Breast epithelium (tissue), 4 donors: Measurements from ENCODE around the gene TRIM40. TPM values are rescaled to one million over a fixed set of nuclear protein-coding genes. Genes with fewer than 3 reads are reported as not detected.

Experiments used
- DNase-seq, 2 donors: peaks; one replicate each; pipeline ENCODE4 v3.0.0-alpha.2; 2019; ENCODE audit warnings: low spot score in 2 of 2
- H3K27ac ChIP-seq, 2 donors: fragments of 200-600 bp; sonication (generic) in 1 of 2; one replicate each; pipeline ENCODE4 v1.5.1; 2016 to 2019; ENCODE audit warnings: mild to moderate bottlenecking in 1 of 2
- H3K27me3 ChIP-seq, 2 donors: fragments of 200-600 bp; sonication (generic) in 1 of 2; one replicate each; pipeline versions ENCODE4 v1.5.1 to v1.6.0; 2017 to 2019; ENCODE audit warnings: control low read depth in 1 of 2, mild to moderate bottlenecking in 1 of 2
- H3K36me3 ChIP-seq: fragments of 200-600 bp; one replicate; pipeline ENCODE4 v1.5.1; 2019
- H3K4me1 ChIP-seq, 2 donors: fragments of 200-600 bp; sonication (generic); one replicate each; pipeline ENCODE4 v1.5.1; 2016 to 2019; ENCODE audit warnings: control low read depth in 1 of 2
- H3K4me3 ChIP-seq, 3 donors: fragments of 200-600 bp; sonication (generic); 1 replicate in 2 of 3; 2 replicates in 1 of 3; pipeline ENCODE4 v1.5.1; 2016 to 2019; ENCODE audit warnings: mild to moderate bottlenecking in 3 of 3, moderate library complexity in 2 of 3
- H3K9me3 ChIP-seq, 2 donors: fragments of 200-600 bp; sonication (generic) in 1 of 2; one replicate each; pipeline ENCODE4 v1.5.1; 2016 to 2019; ENCODE audit warnings: control low read depth in 1 of 2
- CTCF ChIP-seq, 3 donors: fragments of 450-650 bp; IDR thresholded peaks; one replicate each; pipeline ENCODE4 v1.5.1; 2016 to 2017; ENCODE audit warnings: antibody characterized with exemption in 3 of 3, mild to moderate bottlenecking in 3 of 3, moderate library complexity in 3 of 3
- POLR2A ChIP-seq: fragments of 450-650 bp; IDR thresholded peaks from one replicate; pipeline ENCODE4 v1.6.1; 2016; ENCODE audit warnings: antibody characterized with exemption, mild to moderate bottlenecking, moderate library complexity
- POLR2AphosphoS5 ChIP-seq, 3 donors: sonication (generic); formaldehyde crosslinking; IDR thresholded peaks; one replicate each; pipeline ENCODE4 v1.6.1; 2017; ENCODE audit warnings: antibody characterized with exemption in 3 of 3
- intact Hi-C: fragments of 100-400 bp; cut with DNase I; formaldehyde crosslinking; loops from one replicate; pipeline ENCODE4 v1.15.1; 2023; ENCODE audit warnings: low total_unique reads
- total RNA-seq, 3 donors: library from RNA; depleted of rRNA; stranded (reverse); fragments of >200 nt; gene quantifications; one replicate each; pipeline ENCODE4 v1.1.0, GENCODE V29; 2016

TRIM40 gene
- total RNA-seq, 3 donors from 2014 or later, result 0.33 TPM; not detected in 2

- H3K9me3 ChIP-seq, result no peaks in the 10 kb centered on the region
- no peaks in the 10 kb centered on the region for H3K4me1 ChIP-seq
- H3K27me3 ChIP-seq, result peaks cover 0 to 49% of the 10 kb centered on the region in 2 donors
- intact Hi-C loops, result no loop called here
- no peaks in the 10 kb centered on the region for H3K36me3 ChIP-seq
- TF ChIP-seq CTCF (IDR thresholded peaks at IDR 0.05) (no peak), POLR2AphosphoS5 (IDR thresholded peaks at IDR 0.05) (no peak), POLR2A (no peak)
- no peak overlapping the region for H3K4me3 ChIP-seq
- H3K27ac ChIP-seq, result no peak overlapping the region
- no peak for DNase-seq
These were observed 6.4 kb upstream of the TRIM40 start for GRCh38 chr6:30129265-30130178.

DNA sequence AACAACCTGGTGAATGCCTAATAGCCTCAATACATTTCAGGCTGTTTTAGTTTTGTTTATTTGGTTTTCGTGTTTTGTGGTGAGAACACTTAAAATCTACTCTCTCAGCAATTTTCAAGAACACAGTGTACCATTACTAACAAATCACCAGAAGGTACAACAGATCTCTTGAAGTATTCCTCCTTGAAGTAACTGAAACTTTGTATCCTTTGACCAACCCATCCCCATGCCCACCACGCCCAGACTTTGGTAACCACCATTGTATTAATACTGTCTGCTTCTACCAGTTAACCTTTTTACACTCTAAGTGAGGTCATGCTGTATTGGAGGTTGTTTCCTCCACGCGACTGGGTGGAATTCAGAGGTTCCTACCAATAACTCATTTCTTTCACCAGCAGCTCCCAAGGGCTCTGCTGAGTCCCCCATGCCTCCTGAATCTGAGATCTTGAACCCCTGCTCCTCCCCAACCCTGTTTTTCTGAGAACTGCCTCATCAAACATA lies 5.7 kb upstream of the TRIM40 start:
- Histone ChIP-seq H3K27me3 (peaks cover 0 to 49% of the 10 kb centered on the region in 2 donors), H3K9me3 (no peaks in the 10 kb centered on the region), H3K4me1 (no peaks in the 10 kb centered on the region), H3K27ac (no peak overlapping the region), H3K4me3 (no peak overlapping the region), H3K36me3 (no peaks in the 10 kb centered on the region)
- TF ChIP-seq CTCF (IDR thresholded peaks at IDR 0.05) (no peak), POLR2A (no peak), POLR2AphosphoS5 (IDR thresholded peaks at IDR 0.05) (no peak)
- intact Hi-C loops, result no loop called here
- DNase-seq, result no peak

DNA sequence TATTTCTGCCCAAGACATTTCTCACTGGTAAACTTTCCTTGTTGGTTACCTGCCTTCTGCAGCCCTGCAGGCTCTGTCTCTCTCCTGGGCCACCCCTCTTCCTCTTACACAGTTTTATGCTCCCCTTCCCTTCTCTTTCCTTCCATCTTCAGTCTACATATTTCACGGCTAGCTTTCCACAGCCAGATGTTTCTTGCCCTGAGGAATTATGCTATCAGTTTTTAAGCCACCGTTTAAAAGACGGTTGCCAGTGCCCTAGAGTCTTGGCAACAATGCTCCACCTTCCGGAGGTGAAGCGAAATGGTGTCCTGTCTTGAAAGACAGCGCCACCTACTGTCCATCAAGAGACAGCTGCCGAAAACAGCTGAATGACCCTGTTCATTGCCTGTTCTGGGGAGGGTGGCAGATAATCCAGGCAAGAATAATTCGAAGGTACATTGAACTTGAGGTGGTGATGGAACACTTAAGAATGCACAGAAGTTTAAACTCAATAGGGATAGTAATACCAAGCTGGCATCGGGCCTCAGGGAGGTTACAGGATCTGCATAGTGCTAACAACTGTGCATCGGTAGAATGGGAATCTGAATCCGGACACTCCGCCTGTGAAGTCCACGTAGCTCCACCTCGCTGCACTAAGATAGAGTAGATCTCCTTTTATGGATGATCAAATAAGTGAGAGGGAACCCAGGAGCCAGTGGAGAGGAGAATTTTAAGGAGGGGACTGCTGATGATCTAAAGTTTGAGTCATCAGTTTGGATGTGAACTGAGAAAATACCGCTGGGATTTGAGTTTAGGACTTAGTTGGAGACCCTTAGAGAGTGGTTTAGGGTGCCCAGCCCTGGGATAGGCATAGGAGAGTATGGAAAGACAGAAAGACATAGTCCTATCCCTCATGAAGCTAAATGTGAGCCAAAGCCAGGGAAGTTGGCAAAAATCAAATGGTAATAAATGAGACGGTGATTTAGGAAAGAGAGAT lies 4.8 kb upstream of the TRIM40 start:
- intact Hi-C loops, result no loop called here

DNA sequence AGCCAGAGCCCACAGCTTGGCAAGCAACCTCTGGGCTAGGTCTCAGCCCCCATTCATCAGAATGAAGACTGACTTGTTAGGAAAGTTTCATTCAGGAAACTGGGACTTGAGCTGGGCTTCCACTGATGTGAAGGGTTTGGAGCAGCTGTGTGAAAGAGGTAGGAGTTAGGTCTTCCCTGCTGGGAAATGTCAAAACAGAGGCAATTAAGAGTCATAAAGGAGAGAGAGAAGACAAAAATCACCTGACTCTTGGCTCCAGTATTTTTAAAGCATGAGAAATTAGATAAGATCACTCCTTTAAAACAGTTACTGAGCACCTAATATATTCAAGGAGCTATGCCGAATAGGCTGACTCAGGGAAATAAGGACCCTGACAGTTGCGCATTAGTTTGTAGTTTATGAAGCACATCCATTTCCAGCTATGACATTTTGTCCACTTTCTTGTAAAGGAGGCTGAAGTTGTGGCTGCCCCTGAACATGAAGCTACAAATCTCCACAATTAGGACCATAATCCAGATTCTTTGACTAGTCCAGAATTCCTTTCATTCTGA lies 3.9 kb upstream of the TRIM40 start:
- intact Hi-C loops, result no loop called here
- Histone ChIP-seq H3K27me3 (peaks cover 0 to 48% of the 10 kb centered on the region in 2 donors), H3K4me3 (no peak overlapping the region), H3K27ac (no peak overlapping the region), H3K36me3 (no peaks in the 10 kb centered on the region), H3K4me1 (no peaks in the 10 kb centered on the region), H3K9me3 (no peaks in the 10 kb centered on the region)
- TF ChIP-seq POLR2AphosphoS5 (IDR thresholded peaks at IDR 0.05), result no peak
- no peak for TF ChIP-seq POLR2A
- TF ChIP-seq CTCF (IDR thresholded peaks at IDR 0.05), result no peak
- no peak for DNase-seq

More for the DNA sequence above, 4.8 kb upstream of the TRIM40 start:
- Histone ChIP-seq H3K27ac (no peak overlapping the region), H3K9me3 (no peaks in the 10 kb centered on the region), H3K4me1 (no peaks in the 10 kb centered on the region), H3K36me3 (no peaks in the 10 kb centered on the region), H3K27me3 (peaks cover 0 to 49% of the 10 kb centered on the region in 2 donors), H3K4me3 (peak overlapping the region in 1 of 3 donors; percentile 17)
- TF ChIP-seq POLR2A (no peak), POLR2AphosphoS5 (IDR thresholded peaks at IDR 0.05) (peak in 1 of 3 donors; percentile 66), CTCF (IDR thresholded peaks at IDR 0.05) (peak; percentile 89 to 98 (median 94))
- peak; percentile 61 to 71 for DNase-seq
